Head of caudate nucleus (tissue), 42 donors: ENCODE results near the gene PSMB1.
"Not testable (repeated sequence)": the region's sequence is repeated elsewhere in the genome, so short reads cannot be mapped to it uniquely, and the experiment has no call there.

ENCODE experiments used
- DNase-seq, 42 donors: peaks; one replicate each; pipeline versions ENCODE4 v3.0.0 to v3.0.0-alpha.2; 2020 to 2021; ENCODE audit warnings: mixed read lengths in 7 of 42
- intact Hi-C: fragments of 100-400 bp; cut with DNase I; formaldehyde crosslinking; loops from one replicate; pipeline ENCODE4 v1.15.0; 2022

PSMB1 gene

DNA sequence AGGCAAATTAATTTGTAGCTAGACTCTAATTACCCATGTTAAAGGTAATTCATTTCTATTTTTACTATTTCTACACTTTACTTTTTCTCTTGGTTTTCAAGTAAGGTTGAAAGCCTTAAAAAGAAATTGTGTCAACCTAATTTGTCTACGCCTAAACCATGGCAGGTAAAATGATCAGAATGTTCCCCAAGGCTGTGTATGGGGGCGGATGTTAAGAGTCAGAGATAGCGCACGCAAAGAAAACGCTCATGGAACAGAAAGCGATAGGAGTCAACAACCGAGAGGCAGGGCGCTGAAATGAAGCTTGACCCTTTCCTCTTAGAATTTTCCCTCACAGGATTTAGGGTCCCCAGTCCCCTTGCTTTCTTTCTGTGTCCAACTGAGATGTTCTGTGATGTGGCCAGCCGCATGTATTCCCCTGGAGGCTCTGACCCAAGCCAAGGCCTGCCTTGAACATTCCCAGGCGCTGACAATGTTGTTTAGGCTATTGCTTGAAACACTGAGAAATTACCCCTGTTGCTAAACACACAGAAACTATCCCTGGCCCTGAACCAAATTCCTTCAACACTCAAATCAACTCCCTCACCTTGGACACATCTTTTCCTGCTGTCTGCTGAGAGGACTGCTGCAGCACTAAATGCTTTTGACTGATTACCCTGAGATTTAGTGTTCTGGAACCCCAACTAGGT is 10.9 kb downstream of the PSMB1 start:
- DNase-seq = peak in 31 of 42 donors; percentile 11 to 81 (median 55)
- intact Hi-C loops = no loop called here

- no peak for DNase-seq
- intact Hi-C loops = no loop called here
Measured at GRCh38 chr6:170537329-170537728, 15.8 kb downstream of the PSMB1 start.

GRCh38 chr6:170536671-170537070 is 16.4 kb downstream of the PSMB1 start:
- intact Hi-C loops = no loop called here

DNA sequence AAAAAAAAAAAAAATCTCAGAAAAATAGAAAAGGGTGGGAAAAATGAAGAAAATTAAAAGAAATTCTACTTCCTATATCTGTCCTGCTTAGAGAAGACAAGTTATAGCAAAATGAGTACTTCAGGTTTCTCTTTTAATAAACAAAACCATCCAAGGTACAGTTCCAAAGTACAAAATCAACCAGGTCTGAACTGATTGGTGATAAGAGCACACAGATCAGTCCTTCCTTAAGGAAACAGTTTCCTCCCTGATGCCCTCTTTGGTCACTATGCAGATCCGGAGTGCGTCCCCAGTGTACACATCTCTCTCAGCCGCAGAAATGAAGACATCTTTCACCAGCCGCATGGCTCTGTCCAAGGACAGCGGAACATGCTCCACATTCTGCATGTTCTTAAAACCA is 18.1 kb downstream of the PSMB1 start:
- no peak for DNase-seq
- intact Hi-C loops = no loop called here

More at GRCh38 chr6:170536671-170537070, 16.4 kb downstream of the PSMB1 start:
- DNase-seq = no peak

GRCh38 chr6:170533792-170534191 is 19.3 kb downstream of the PSMB1 start:
- intact Hi-C loops = loop anchor here (5.0 kb wide), 1 partner anchor 746 kb away; no protein-coding TSS in a partner anchor
- no peak for DNase-seq

GRCh38 chr6:170532867-170533488 is 20.1 kb downstream of the PSMB1 start:
- DNase-seq = no peak
- intact Hi-C loops = loop anchor here (5.0 kb wide), 1 partner anchor 746 kb away; no protein-coding TSS in a partner anchor

GRCh38 chr6:170529839-170530469 is 23.2 kb downstream of the PSMB1 start:
- intact Hi-C loops = loop anchor here (5.0 to 10.0 kb wide), 2 partner anchors 225 to 743 kb away; partner anchors contain the start of gene FAM120B
- peak; percentile 62 to 93 (median 86) for DNase-seq

GRCh38 chr6:170527995-170528394 is 25.1 kb downstream of the PSMB1 start:
- not testable (repeated sequence) for DNase-seq
- intact Hi-C loops = loop anchor here (10.0 kb wide), 1 partner anchor 223 kb away; the partner anchor contains the start of gene FAM120B

GRCh38 chr6:170525795-170526194 is 27.3 kb downstream of the PSMB1 start:
- intact Hi-C loops = loop anchor here (10.0 kb wide), 1 partner anchor 221 kb away; the partner anchor contains the start of gene FAM120B

GRCh38 chr6:170524172-170524502 is 29.0 kb downstream of the PSMB1 start:
- DNase-seq = no peak

More at GRCh38 chr6:170525795-170526194, 27.3 kb downstream of the PSMB1 start:
- no peak for DNase-seq

DNA sequence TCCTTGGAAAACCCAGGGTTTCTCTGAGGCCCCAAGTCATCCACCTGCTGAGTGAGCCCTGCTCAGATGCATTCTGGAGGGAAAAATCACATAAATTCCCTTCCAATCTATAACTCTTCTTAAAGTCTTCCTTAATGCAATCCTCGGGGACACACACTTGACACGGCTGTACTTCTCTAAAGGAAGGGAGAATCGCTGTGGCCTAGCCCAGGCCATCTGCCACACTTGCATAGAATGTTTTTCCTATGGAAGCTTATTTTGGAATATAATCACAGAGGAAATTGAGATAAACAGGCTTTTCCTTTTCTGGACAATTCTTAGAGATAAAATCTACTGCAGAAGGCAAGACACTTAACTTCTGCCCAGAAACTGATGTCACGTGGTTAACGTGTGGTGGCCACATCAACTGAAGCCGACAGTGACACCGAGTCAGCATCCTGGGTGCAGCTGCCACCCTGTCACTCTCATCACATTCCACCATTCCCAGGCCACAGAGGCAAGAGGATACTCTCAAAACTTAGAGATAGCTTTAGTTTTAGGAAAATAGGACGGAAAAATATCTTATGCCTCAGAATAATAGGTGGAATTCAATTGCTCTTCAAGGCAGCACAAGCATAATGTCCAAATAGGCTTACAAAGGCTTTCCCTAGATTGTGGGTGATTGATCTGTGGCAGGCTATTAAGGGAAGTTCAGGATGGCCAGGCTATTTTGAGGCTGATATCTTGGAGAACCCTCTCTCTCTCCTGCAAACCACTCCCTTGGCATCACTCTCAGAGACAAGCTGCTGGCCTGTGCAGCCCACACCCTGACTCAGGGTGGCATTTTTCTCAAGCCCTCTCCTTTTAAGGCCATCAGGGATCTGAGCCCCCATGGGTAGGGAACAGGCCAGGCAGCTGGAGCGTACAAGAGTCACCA is 29.6 kb downstream of the PSMB1 start:
- intact Hi-C loops = loop anchor here (10.0 kb wide), 1 partner anchor 219 kb away; the partner anchor contains the start of gene FAM120B
- DNase-seq = no peak

More at GRCh38 chr6:170524172-170524502, 29.0 kb downstream of the PSMB1 start:
- intact Hi-C loops = loop anchor here (10.0 kb wide), 1 partner anchor 219 kb away; the partner anchor contains the start of gene FAM120B

GRCh38 chr6:170522565-170523183 is 30.4 kb downstream of the PSMB1 start:
- intact Hi-C loops = loop anchor here (10.0 kb wide), 1 partner anchor 218 kb away; the partner anchor contains the start of gene FAM120B
- no peak for DNase-seq

GRCh38 chr6:170516783-170517616 is 36.1 kb downstream of the PSMB1 start:
- peak in 7 of 42 donors; percentile 12 to 54 (median 31) for DNase-seq
- intact Hi-C loops = loop anchor here (5.0 kb wide), 1 partner anchor 685 kb away; no protein-coding TSS in a partner anchor

DNA sequence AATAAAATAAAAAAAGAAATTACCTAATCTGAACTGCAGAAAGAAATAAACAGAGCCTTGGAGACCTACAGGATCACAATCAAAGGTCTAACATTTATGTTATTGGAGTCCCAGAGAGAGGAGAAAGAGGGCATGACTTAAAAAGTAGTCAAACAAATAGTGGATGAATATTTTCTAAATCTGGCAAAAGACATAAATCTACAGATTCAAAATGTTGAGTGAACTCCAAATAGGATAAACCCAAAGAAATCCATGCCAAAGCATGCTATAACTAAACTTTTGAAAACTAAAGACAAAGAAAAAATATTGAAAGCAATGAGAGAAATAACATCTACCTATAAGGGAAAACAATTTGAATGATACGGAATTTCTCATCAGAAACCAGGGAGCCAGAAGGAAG is 38.2 kb downstream of the PSMB1 start:
- DNase-seq = no peak
- intact Hi-C loops = loop anchor here (5.0 kb wide), 1 partner anchor 683 kb away; no protein-coding TSS in a partner anchor

DNA sequence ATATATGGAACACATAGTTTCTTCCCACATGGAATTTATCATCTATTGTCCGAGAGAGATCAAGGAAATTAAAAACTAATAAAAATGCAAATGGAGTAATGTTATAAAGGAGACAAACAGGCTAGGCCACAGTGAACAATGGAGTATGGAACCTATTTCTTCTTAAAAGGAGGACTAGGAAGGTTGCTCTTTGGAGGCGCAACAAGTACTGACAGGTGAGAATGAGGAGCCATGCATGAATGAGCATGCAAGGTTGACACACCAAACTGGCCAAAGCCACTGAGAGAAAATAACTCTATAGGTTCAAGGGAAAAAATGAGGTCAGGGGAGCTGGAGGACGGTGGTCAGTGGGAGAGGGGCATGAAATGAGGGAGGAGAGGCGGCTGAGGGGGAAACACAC is 40.9 kb downstream of the PSMB1 start:
- DNase-seq = no peak
- intact Hi-C loops = no loop called here

DNA sequence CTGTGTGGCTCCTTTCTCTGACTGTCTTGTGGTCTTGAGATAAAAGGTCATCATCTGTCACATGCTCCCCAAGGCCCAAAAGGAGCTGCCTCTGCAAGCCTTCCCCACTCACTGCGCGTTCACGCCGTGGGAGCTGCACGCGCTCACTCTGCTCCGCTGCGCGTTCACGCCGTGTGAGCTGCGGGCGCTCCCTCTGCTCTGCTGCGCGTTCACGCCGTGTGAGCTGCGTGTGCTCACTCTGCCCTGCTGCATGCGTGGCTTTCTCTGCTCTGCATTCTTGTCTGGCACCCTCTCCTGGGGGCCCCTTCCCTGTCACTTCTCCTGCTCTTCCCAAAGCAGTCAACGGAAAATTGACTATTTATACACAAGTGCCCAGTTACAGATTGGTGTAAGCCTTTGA is 42.5 kb downstream of the PSMB1 start:
- DNase-seq = no peak
- intact Hi-C loops = no loop called here

- intact Hi-C loops = no loop called here
- DNase-seq = no peak
Measured at GRCh38 chr6:170509723-170510018, 43.4 kb downstream of the PSMB1 start.
